SK-N-SH (cell line): ENCODE results near the gene TBC1D3B.
"Not testable (repeated sequence)": the region's sequence is repeated elsewhere in the genome, so short reads cannot be mapped to it uniquely, and the experiment has no call there.

Experiments
- CTCF ChIP-seq: fragments of 200-600 bp; sonication (generic); IDR thresholded peaks from 2 replicates; pipeline ENCODE4 v1.6.1; 2017; ENCODE audit warnings: antibody characterized with exemption, mild to moderate bottlenecking, moderate library complexity
- EZH2phosphoT487 ChIP-seq: fragments of 200-600 bp; sonication (generic); IDR thresholded peaks from 2 replicates; pipeline ENCODE4 v1.6.1; 2017; ENCODE audit warnings: low read depth, mixed run types, mild to moderate bottlenecking, antibody characterized with exemption, moderate library complexity, borderline replicate concordance
- FOSL2 ChIP-seq: IDR thresholded peaks from 2 replicates; pipeline ENCODE4 v1.4.0; 2012; ENCODE audit warnings: low read depth, mild to moderate bottlenecking, moderate library complexity, borderline replicate concordance
- MAX ChIP-seq: IDR thresholded peaks from 2 replicates; pipeline ENCODE4 v1.4.0; 2012; ENCODE audit warnings: low read depth
- MXI1 ChIP-seq: IDR thresholded peaks from 2 replicates; pipeline ENCODE4 v1.6.1; 2012; ENCODE audit warnings: mild to moderate bottlenecking, low read depth, low read length, improper control_type of control experiment
- POLR2AphosphoS5 ChIP-seq: IDR thresholded peaks from 2 replicates; pipeline ENCODE4 v1.6.1; 2012; ENCODE audit warnings: low read depth, low read length
- RCOR1 ChIP-seq: fragments of 150-350 bp; IDR thresholded peaks from 2 replicates; pipeline ENCODE4 v1.6.1; 2017; ENCODE audit warnings: antibody characterized with exemption, low read length
- REST ChIP-seq: IDR thresholded peaks from 2 replicates; pipeline ENCODE4 v1.6.1; 2012; ENCODE audit warnings: mild to moderate bottlenecking, low read depth, low read length, moderate library complexity
- SIN3A ChIP-seq: IDR thresholded peaks from 2 replicates; pipeline ENCODE4 v1.6.1; 2012; ENCODE audit warnings: low read depth, mild to moderate bottlenecking, low read length, moderate library complexity, borderline replicate concordance
- SMC3 ChIP-seq: IDR thresholded peaks from 2 replicates; pipeline ENCODE4 v1.6.1; 2012; ENCODE audit warnings: low read depth, low read length, improper control_type of control experiment
- TEAD4 ChIP-seq: IDR thresholded peaks from 2 replicates; pipeline ENCODE4 v1.4.0; 2012; ENCODE audit warnings: mild to moderate bottlenecking, borderline replicate concordance; ENCODE audit not compliant: insufficient read depth
- USF2 ChIP-seq: fragments of 150-350 bp; IDR thresholded peaks from 2 replicates; pipeline ENCODE4 v1.6.1; 2017; ENCODE audit warnings: antibody characterized with exemption, low read length, low read depth, borderline replicate concordance

- TF ChIP-seq EZH2phosphoT487, MXI1, CTCF, POLR2AphosphoS5, MAX, REST, SMC3, TEAD4, FOSL2, RCOR1, USF2, SIN3A: not testable (repeated sequence)
Measured at GRCh38 chr17:36194832-36195433, 18.5 kb upstream of the TBC1D3B start.
